HCT116 (cell line): Measurements from ENCODE around the gene REEP5.

Experiments used
- ATF3 ChIP-seq: IDR thresholded peaks from 2 replicates; pipeline ENCODE4 v1.6.1; 2012
- CEBPB ChIP-seq: IDR thresholded peaks from 2 replicates; pipeline ENCODE4 v1.6.1; 2012; ENCODE audit warnings: low read depth
- CTCF ChIP-seq, 3 experiments: fragments of 200-600 bp in 1 of 3; sonication (generic) in 1 of 3; IDR thresholded peaks in 2 of 3; conservative IDR thresholded peaks in 1 of 3; 2 replicates each; pipeline ENCODE4 v1.5.1; 2012 to 2017; ENCODE audit warnings: low read depth in 2 of 3, low read length in 2 of 3, antibody characterized with exemption in 1 of 3, borderline replicate concordance in 1 of 3, control low read depth in 1 of 3, mild to moderate bottlenecking in 1 of 3, mixed read lengths in 1 of 3, mixed run types in 1 of 3, moderate library complexity in 1 of 3; ENCODE audit not compliant: insufficient read depth in 1 of 3
- ELF1 ChIP-seq: IDR thresholded peaks from 2 replicates; pipeline ENCODE4 v1.6.1; 2012; ENCODE audit warnings: low read depth, borderline replicate concordance
- EZH2 ChIP-seq: fragments of 200-600 bp; sonication (generic); IDR thresholded peaks from 2 replicates; pipeline ENCODE4 v1.6.1; 2017; ENCODE audit warnings: antibody characterized with exemption, mixed run types
- EZH2phosphoT487 ChIP-seq: fragments of 200-600 bp; IDR thresholded peaks from 2 replicates; pipeline ENCODE4 v1.6.1; 2018; ENCODE audit warnings: antibody characterized with exemption, borderline replicate concordance
- POLR2A ChIP-seq: IDR thresholded peaks from 2 replicates; pipeline ENCODE4 v1.7.0; 2011; ENCODE audit warnings: borderline replicate concordance; ENCODE audit not compliant: insufficient read depth, insufficient read length; ENCODE audit errors: extremely low read depth
- POLR2AphosphoS5 ChIP-seq: IDR thresholded peaks from 2 replicates; pipeline ENCODE4 v1.6.1; 2011; ENCODE audit warnings: mild to moderate bottlenecking, low read depth, low read length, moderate library complexity
- REST ChIP-seq: IDR thresholded peaks from 2 replicates; pipeline ENCODE4 v1.6.1; 2012; ENCODE audit warnings: low read depth
- SIN3A ChIP-seq: IDR thresholded peaks from 2 replicates; pipeline ENCODE4 v1.6.1; 2012; ENCODE audit warnings: low read depth
- SP1 ChIP-seq: IDR thresholded peaks from 2 replicates; pipeline ENCODE4 v1.6.1; 2012; ENCODE audit warnings: low read depth
- YY1 ChIP-seq: IDR thresholded peaks from 2 replicates; pipeline ENCODE4 v1.6.1; 2011; ENCODE audit warnings: low read length, low read depth, moderate library complexity, mild to moderate bottlenecking; ENCODE audit not compliant: insufficient replicate concordance; ENCODE audit errors: extremely low read depth

- TF ChIP-seq CTCF (IDR thresholded peaks at IDR 0.05 in 2 of 3, conservative IDR thresholded peaks at IDR 0.05 in 1 of 3; ENCODE audit: borderline replicate concordance in 1 of 3, insufficient read depth in 1 of 3, low read depth in 2 of 3, low read length in 2 of 3) = no peak
- no peak for TF ChIP-seq CEBPB
- no peak for TF ChIP-seq POLR2AphosphoS5
- TF ChIP-seq EZH2phosphoT487 = no peak
- TF ChIP-seq SP1 = no peak
- TF ChIP-seq YY1 = no peak
- no peak for TF ChIP-seq ATF3
- TF ChIP-seq EZH2 = no peak
- no peak for TF ChIP-seq POLR2A
- no peak for TF ChIP-seq ELF1
- TF ChIP-seq REST = no peak
- no peak for TF ChIP-seq SIN3A
Observed at GRCh38 chr5:112844489-112844888, 77.5 kb downstream of the REEP5 start.
